ENCODE results near the gene MYBBP1A. TPM values are rescaled to one million over a fixed set of nuclear protein-coding genes. Genes with fewer than 3 reads are reported as not detected.

The MYBBP1A gene
- total RNA-seq, 2 donors from 2014 or later: 47.5 to 95.4 TPM

GRCh38 chr17:4522661-4523060, 32.5 kb downstream of the MYBBP1A start:
- no peak for ATAC-seq (replicated peaks)
- Mint-ChIP-seq H3K4me3 (no peak overlapping the region), H3K9me3 (no peaks in the 10 kb centered on the region), H3K36me3 (ENCODE audit: low read depth) (no peaks in the 10 kb centered on the region), H3K27me3 (no peaks in the 10 kb centered on the region), H3K27ac (no peak overlapping the region), H3K4me1 (no peaks in the 10 kb centered on the region)

GRCh38 chr17:4520894-4521600, 34.1 kb downstream of the MYBBP1A start:
- H3K4me3 Mint-ChIP-seq: no peak overlapping the region
- no peaks in the 10 kb centered on the region for H3K9me3 Mint-ChIP-seq
- H3K27ac Mint-ChIP-seq: peak overlapping the region; percentile 56
- no peaks in the 10 kb centered on the region for H3K4me1 Mint-ChIP-seq
- no peaks in the 10 kb centered on the region for H3K27me3 Mint-ChIP-seq
- no peak for ATAC-seq (replicated peaks)
- H3K36me3 Mint-ChIP-seq (ENCODE audit: low read depth): no peaks in the 10 kb centered on the region

GRCh38 chr17:4520060-4520893, 34.9 kb downstream of the MYBBP1A start:
- H3K27ac Mint-ChIP-seq: peak overlapping the region; percentile 56
- no peak for ATAC-seq (replicated peaks)
- H3K9me3 Mint-ChIP-seq: no peaks in the 10 kb centered on the region
- H3K36me3 Mint-ChIP-seq (ENCODE audit: low read depth): no peaks in the 10 kb centered on the region
- no peaks in the 10 kb centered on the region for H3K27me3 Mint-ChIP-seq
- H3K4me1 Mint-ChIP-seq: no peaks in the 10 kb centered on the region
- H3K4me3 Mint-ChIP-seq: no peak overlapping the region

- no peaks in the 10 kb centered on the region for H3K4me1 Mint-ChIP-seq
- no peaks in the 10 kb centered on the region for H3K36me3 Mint-ChIP-seq (ENCODE audit: low read depth)
- no peak overlapping the region for H3K27ac Mint-ChIP-seq
- ATAC-seq (replicated peaks): no peak
- H3K4me3 Mint-ChIP-seq: no peak overlapping the region
- H3K9me3 Mint-ChIP-seq: no peaks in the 10 kb centered on the region
- H3K27me3 Mint-ChIP-seq: no peaks in the 10 kb centered on the region
Measured at GRCh38 chr17:4519361-4519788, 35.8 kb downstream of the MYBBP1A start.

- Mint-ChIP-seq H3K9me3 (no peaks in the 10 kb centered on the region), H3K4me3 (no peak overlapping the region), H3K27me3 (no peaks in the 10 kb centered on the region), H3K4me1 (no peaks in the 10 kb centered on the region), H3K36me3 (ENCODE audit: low read depth) (no peaks in the 10 kb centered on the region), H3K27ac (no peak overlapping the region)
- no peak for ATAC-seq (replicated peaks)
Measured at GRCh38 chr17:4518901-4519300, 36.3 kb downstream of the MYBBP1A start.

- Mint-ChIP-seq H3K4me1 (no peaks in the 10 kb centered on the region), H3K9me3 (no peaks in the 10 kb centered on the region), H3K4me3 (no peak overlapping the region), H3K36me3 (ENCODE audit: low read depth) (no peaks in the 10 kb centered on the region), H3K27me3 (no peaks in the 10 kb centered on the region), H3K27ac (no peak overlapping the region)
- ATAC-seq (replicated peaks): no peak
Measured at GRCh38 chr17:4516735-4517134, 38.4 kb downstream of the MYBBP1A start.

- H3K27me3 Mint-ChIP-seq: no peaks in the 10 kb centered on the region
- no peak overlapping the region for H3K4me3 Mint-ChIP-seq
- no peak overlapping the region for H3K27ac Mint-ChIP-seq
- H3K36me3 Mint-ChIP-seq (ENCODE audit: low read depth): no peaks in the 10 kb centered on the region
- no peaks in the 10 kb centered on the region for H3K9me3 Mint-ChIP-seq
- no peak for ATAC-seq (replicated peaks)
- H3K4me1 Mint-ChIP-seq: no peaks in the 10 kb centered on the region
Measured at GRCh38 chr17:4515501-4515900, 39.7 kb downstream of the MYBBP1A start.

- H3K27me3 Mint-ChIP-seq: no peaks in the 10 kb centered on the region
Measured at GRCh38 chr17:4514779-4515178, 40.4 kb downstream of the MYBBP1A start.

GRCh38 chr17:4514206-4514605, 41.0 kb downstream of the MYBBP1A start:
- H3K4me1 Mint-ChIP-seq: peaks cover 5% of the 10 kb centered on the region
- no peaks in the 10 kb centered on the region for H3K36me3 Mint-ChIP-seq (ENCODE audit: low read depth)
- H3K9me3 Mint-ChIP-seq: no peaks in the 10 kb centered on the region
- ATAC-seq (replicated peaks): no peak
- H3K27me3 Mint-ChIP-seq: no peaks in the 10 kb centered on the region
- no peak overlapping the region for H3K27ac Mint-ChIP-seq
- H3K4me3 Mint-ChIP-seq: no peak overlapping the region

More at GRCh38 chr17:4514779-4515178, 40.4 kb downstream of the MYBBP1A start:
- H3K9me3 Mint-ChIP-seq: no peaks in the 10 kb centered on the region
- no peak for ATAC-seq (replicated peaks)
- H3K27ac Mint-ChIP-seq: no peak overlapping the region
- H3K36me3 Mint-ChIP-seq (ENCODE audit: low read depth): no peaks in the 10 kb centered on the region
- no peaks in the 10 kb centered on the region for H3K4me1 Mint-ChIP-seq
- H3K4me3 Mint-ChIP-seq: no peak overlapping the region

- H3K27ac Mint-ChIP-seq: no peak overlapping the region
- no peak overlapping the region for H3K4me3 Mint-ChIP-seq
- H3K9me3 Mint-ChIP-seq: no peaks in the 10 kb centered on the region
- peaks cover 12% of the 10 kb centered on the region for H3K4me1 Mint-ChIP-seq
- H3K36me3 Mint-ChIP-seq (ENCODE audit: low read depth): no peaks in the 10 kb centered on the region
- no peak for ATAC-seq (replicated peaks)
- no peaks in the 10 kb centered on the region for H3K27me3 Mint-ChIP-seq
Measured at GRCh38 chr17:4513113-4514032, 41.8 kb downstream of the MYBBP1A start.

GRCh38 chr17:4512156-4513112, 42.8 kb downstream of the MYBBP1A start:
- no peak for ATAC-seq (replicated peaks)

GRCh38 chr17:4511199-4511932, 43.8 kb downstream of the MYBBP1A start:
- Mint-ChIP-seq H3K9me3 (no peaks in the 10 kb centered on the region), H3K27ac (peak overlapping the region; percentile 30), H3K4me3 (no peak overlapping the region), H3K4me1 (peaks cover 12% of the 10 kb centered on the region), H3K36me3 (ENCODE audit: low read depth) (no peaks in the 10 kb centered on the region), H3K27me3 (no peaks in the 10 kb centered on the region)
- ATAC-seq (replicated peaks): no peak

More at GRCh38 chr17:4512156-4513112, 42.8 kb downstream of the MYBBP1A start:
- Mint-ChIP-seq H3K4me1 (peaks cover 12% of the 10 kb centered on the region), H3K27me3 (no peaks in the 10 kb centered on the region), H3K27ac (no peak overlapping the region), H3K36me3 (ENCODE audit: low read depth) (no peaks in the 10 kb centered on the region), H3K4me3 (no peak overlapping the region), H3K9me3 (no peaks in the 10 kb centered on the region)

- Mint-ChIP-seq H3K27ac (peak overlapping the region; percentile 30), H3K9me3 (no peaks in the 10 kb centered on the region), H3K4me3 (no peak overlapping the region), H3K27me3 (no peaks in the 10 kb centered on the region), H3K4me1 (peaks cover 12% of the 10 kb centered on the region), H3K36me3 (ENCODE audit: low read depth) (no peaks in the 10 kb centered on the region)
- no peak for ATAC-seq (replicated peaks)
Measured at GRCh38 chr17:4510618-4510941, 44.6 kb downstream of the MYBBP1A start.
